ENCODE measurements around the gene HNRNPM.
"Not testable (repeated sequence)": the region's sequence is repeated elsewhere in the genome, so short reads cannot be mapped to it uniquely, and the experiment has no call there.

HNRNPM gene

GRCh38 chr19:8444677-8445487 is at the start of gene HNRNPM:
HNRNPM (plus strand) TSS chr19:8444975; CDS start chr19:8444999, 24 bp downstream.
- DNase-seq, result peak; percentile 100

- DNase-seq, result no peak
Observed at GRCh38 chr19:8395621-8396082, 49.1 kb upstream of the HNRNPM start.

GRCh38 chr19:8396185-8396562 is 48.6 kb upstream of the HNRNPM start:
- no peak for DNase-seq

- DNase-seq, result peak; percentile 83
Observed at GRCh38 chr19:8396563-8397203, 48.1 kb upstream of the HNRNPM start.

GRCh38 chr19:8397271-8397670 is 47.5 kb upstream of the HNRNPM start:
- no peak for DNase-seq

GRCh38 chr19:8397746-8398310 is 46.9 kb upstream of the HNRNPM start:
- no peak for DNase-seq

GRCh38 chr19:8398311-8398771 is 46.4 kb upstream of the HNRNPM start:
- no peak for DNase-seq

- no peak for DNase-seq
Observed at GRCh38 chr19:8399681-8400188, 45.0 kb upstream of the HNRNPM start.

- DNase-seq, result no peak
Observed at GRCh38 chr19:8401981-8402411, 42.8 kb upstream of the HNRNPM start.

- no peak for DNase-seq
Observed at GRCh38 chr19:8403098-8403819, 41.5 kb upstream of the HNRNPM start.

GRCh38 chr19:8403820-8404109 is 41.0 kb upstream of the HNRNPM start:
- no peak for DNase-seq

- no peak for DNase-seq
Observed at GRCh38 chr19:8404391-8405151, 40.2 kb upstream of the HNRNPM start.

- not testable (repeated sequence) for DNase-seq
Observed at GRCh38 chr19:8410718-8411117, 34.1 kb upstream of the HNRNPM start.

GRCh38 chr19:8412783-8413628 is 31.8 kb upstream of the HNRNPM start, which contains the start of gene MARCHF2:
MARCHF2 (plus strand) TSS chr19:8413305; CDS start chr19:8421841, 8,536 bp downstream.
- peak; percentile 99 for DNase-seq

- peak; percentile 61 for DNase-seq
Observed at GRCh38 chr19:8413629-8413995, 31.2 kb upstream of the HNRNPM start.

- DNase-seq, result no peak
Observed at GRCh38 chr19:8416796-8417195, 28.0 kb upstream of the HNRNPM start.

GRCh38 chr19:8421484-8422461 is 23.0 kb upstream of the HNRNPM start:
- no peak for DNase-seq

GRCh38 chr19:8423817-8424223 is 21.0 kb upstream of the HNRNPM start:
- peak; percentile 99 for DNase-seq

- not testable (repeated sequence) for DNase-seq
Observed at GRCh38 chr19:8425331-8425730, 19.4 kb upstream of the HNRNPM start.

GRCh38 chr19:8426283-8426682 is 18.5 kb upstream of the HNRNPM start:
- no peak for DNase-seq

Measured in suppressor macrophage treated with lipopolysaccharide for 4 hours (primary cell).